ENCODE measurements around the gene TMOD4. TPM values are rescaled to one million over a fixed set of nuclear protein-coding genes. Genes with fewer than 3 reads are reported as not detected.
A peak's percentile ranks its signal among the peaks of the same experiment; 100 is the strongest.

Gene TMOD4
- total and polyA plus RNA-seq, 9 of the 15 experiments (the other 6 are each of a cell fraction or from before 2014, with no cell fraction given), result 0.18 to 1.8 (median 1.1) TPM; not detected in 1

- ATAC-seq (peak; percentile 99), DNase-seq (ENCODE audit: extremely low read depth in 1 of 4, low spot score in 3 of 4) (peak; percentile 93 to 95 (median 94)), FAIRE-seq (peak; percentile 96)
- 1% methylated on average over 45 of the region's 61 CpGs for WGBS (ENCODE audit: insufficient coverage, low coverage, missing lambda C conversion rate)
- Histone ChIP-seq H2AFZ (ENCODE audit: low read depth, low read length) (peak within 1 kb of the TSS; percentile 92), H3K27ac (ENCODE audit: extremely low read depth, low read depth, low read length) (peak within 1 kb of the TSS; percentile 39; the same call in 1 of the 3 replicates), H3K4me3 (peak within 1 kb of the TSS; percentile 59), H3K4me2 (ENCODE audit: insufficient read depth, low read length) (peak within 1 kb of the TSS; percentile 82), H3K9ac (ENCODE audit: insufficient read depth in 1 of 2, low read depth in 2 of 2, low read length in 2 of 2) (peak within 1 kb of the TSS; percentile 50 to 93), H3K9me1 (ENCODE audit: control insufficient read depth, insufficient read depth, low read length) (no peaks in the 10 kb centered on the region), H3K4me1 (replicated peaks in 1 of 2; ENCODE audit: control insufficient read depth in 2 of 2, insufficient read depth in 2 of 2, low read length in 2 of 2) (peaks cover 20 to 46% of the 10 kb centered on the region in 2 experiments; a peak in 4 of 5 replicates), H3K79me2 (ENCODE audit: control insufficient read depth, insufficient read depth, low read length) (no peaks in the 10 kb centered on the region), H3K27me3 (ENCODE audit: control insufficient read depth in 2 of 2, insufficient read depth in 2 of 2, low read length in 2 of 2) (no peaks in the 10 kb centered on the region), H3K9me3 (replicated peaks; ENCODE audit: control insufficient read depth, insufficient read depth, low read depth, low read length) (no peaks in the 10 kb centered on the region), H3K36me3 (ENCODE audit: control insufficient read depth, insufficient read depth, low read length) (no peaks in the 10 kb centered on the region), H4K20me1 (replicated peaks; ENCODE audit: control insufficient read depth, insufficient read depth, low read length) (no peaks in the 10 kb centered on the region; the same call in 1 of the 2 replicates)
- BruUV-seq (replicated peaks), result TSS peak; percentile 44
- intact Hi-C loops (cut with micrococcal nuclease) (no loop called here), in situ Hi-C loops (cut with MboI) (no loop called here)
- ChIA-PET CTCF (ENCODE audit: low intra/inter-chr PET ratio) (no interaction called here), POLR2A (no interaction called here)
- TF ChIP-seq ZNF561 (CRISPR knock-in tag; conservative IDR thresholded peaks at IDR 0.05), result no peak
- no peak for TF ChIP-seq SAFB (IDR thresholded peaks at IDR 0.05; ENCODE audit: borderline replicate concordance, low read depth, low read length)
- TF ChIP-seq TAF15 (IDR thresholded peaks at IDR 0.05; ENCODE audit: low read depth, low read length), result no peak
- TF ChIP-seq TCFL5 (CRISPR knock-in tag; conservative IDR thresholded peaks at IDR 0.05), result no peak
- no peak for TF ChIP-seq CGGBP1 (CRISPR knock-in tag; IDR thresholded peaks at IDR 0.05)
- no peak for TF ChIP-seq ZNF24 (IDR thresholded peaks at IDR 0.05)
- no peak for TF ChIP-seq DMBX1 (CRISPR knock-in tag; IDR thresholded peaks at IDR 0.05; ENCODE audit: borderline replicate concordance)
- TF ChIP-seq MITF (IDR thresholded peaks at IDR 0.05), result no peak
- TF ChIP-seq SNAPC5 (CRISPR knock-in tag; IDR thresholded peaks at IDR 0.05), result no peak
- no peak for TF ChIP-seq ZNF830 (CRISPR knock-in tag; IDR thresholded peaks at IDR 0.05)
- no peak for TF ChIP-seq TCF3 (CRISPR knock-in tag; IDR thresholded peaks at IDR 0.05)
- no peak for TF ChIP-seq ZNF586 (CRISPR knock-in tag; conservative IDR thresholded peaks at IDR 0.05)
- TF ChIP-seq CBFA2T2 (conservative IDR thresholded peaks at IDR 0.05), result no peak
- no peak for TF ChIP-seq SIRT6 (IDR thresholded peaks at IDR 0.05; ENCODE audit: low read depth, low read length)
- TF ChIP-seq SMAD1 (IDR thresholded peaks at IDR 0.05; ENCODE audit: low read depth, low read length, partially characterized antibody), result no peak
- no peak for TF ChIP-seq ZNF644 (tag; IDR thresholded peaks at IDR 0.05; ENCODE audit: low read depth)
- TF ChIP-seq ZNF146 (CRISPR knock-in tag; IDR thresholded peaks at IDR 0.05; ENCODE audit: unreplicated experiment), result no peak
- TF ChIP-seq NFE2L1 (tag; IDR thresholded peaks at IDR 0.05; ENCODE audit: borderline replicate concordance, low read depth), result no peak
- peak; percentile 49; the same call in 1 of the 2 replicates for TF ChIP-seq ZBTB7A (IDR thresholded peaks at IDR 0.05; ENCODE audit: borderline replicate concordance, control insufficient read depth, low read depth, low read length)
- TF ChIP-seq FOS (IDR thresholded peaks at IDR 0.05; ENCODE audit: extremely low read depth, insufficient read length), result peak; percentile 25
- no peak for TF ChIP-seq SREBF1 (IDR thresholded peaks at IDR 0.05; ENCODE audit: borderline replicate concordance, low read depth, low read length)
- TF ChIP-seq SRSF3 (IDR thresholded peaks at IDR 0.05; ENCODE audit: insufficient read depth, low read length), result no peak
- TF ChIP-seq NFXL1 (CRISPR knock-in tag; IDR thresholded peaks at IDR 0.05), result no peak
These were observed 29.2 kb downstream of the TMOD4 start, which contains the start of gene SEMA6C for GRCh38 chr1:151146412-151147131. Gene SEMA6C (minus strand): TSS chr1:151146631. CDS start chr1:151142621, 4,010 bp downstream.
